ENCODE measurements around the gene SEC24B.
"Not testable (repeated sequence)": the region's sequence is repeated elsewhere in the genome, so short reads cannot be mapped to it uniquely, and the experiment has no call there.

SEC24B gene

DNA sequence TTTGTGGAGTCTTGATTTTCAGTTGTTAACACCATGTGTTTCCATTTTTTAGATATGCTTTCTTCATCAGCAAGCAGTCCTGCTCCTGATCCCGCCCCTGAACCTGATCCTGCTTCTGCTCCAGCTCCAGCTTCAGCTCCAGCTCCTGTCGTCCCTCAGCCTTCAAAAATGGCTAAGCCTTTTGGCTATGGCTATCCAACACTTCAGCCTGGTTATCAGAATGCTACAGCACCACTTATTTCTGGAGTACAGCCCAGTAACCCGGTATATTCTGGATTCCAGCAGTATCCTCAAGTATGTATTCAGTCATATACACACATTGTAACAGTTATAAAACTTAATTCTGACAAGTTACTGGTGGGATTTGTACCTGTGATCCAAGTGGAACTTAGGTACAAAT, 60.9 kb downstream of the SEC24B start:
- H3K9ac ChIP-seq (ENCODE audit: low read depth in 1 of 2, low read length in 2 of 2) = no peak overlapping the region
- H3K4me3 ChIP-seq (ENCODE audit: low read length in 2 of 2) = no peak overlapping the region
- no peak overlapping the region for H3K27ac ChIP-seq (ENCODE audit: low read depth in 2 of 2, low read length in 2 of 2)
- no peaks in the 10 kb centered on the region for H3K9me3 ChIP-seq (ENCODE audit: control insufficient read depth in 2 of 2, low read length in 2 of 2)
- no peaks in the 10 kb centered on the region for H3K27me3 ChIP-seq (ENCODE audit: control insufficient read depth in 2 of 2, insufficient read depth in 2 of 2, low read length in 2 of 2)
- no peaks in the 10 kb centered on the region for H3K4me1 ChIP-seq (ENCODE audit: control insufficient read depth in 2 of 2, insufficient read depth in 2 of 2, low read length in 2 of 2)
- H3K36me3 ChIP-seq (ENCODE audit: control insufficient read depth in 2 of 2, insufficient read depth in 2 of 2, low read length in 2 of 2) = peaks cover 31 to 38% of the 10 kb centered on the region in 2 donors

DNA sequence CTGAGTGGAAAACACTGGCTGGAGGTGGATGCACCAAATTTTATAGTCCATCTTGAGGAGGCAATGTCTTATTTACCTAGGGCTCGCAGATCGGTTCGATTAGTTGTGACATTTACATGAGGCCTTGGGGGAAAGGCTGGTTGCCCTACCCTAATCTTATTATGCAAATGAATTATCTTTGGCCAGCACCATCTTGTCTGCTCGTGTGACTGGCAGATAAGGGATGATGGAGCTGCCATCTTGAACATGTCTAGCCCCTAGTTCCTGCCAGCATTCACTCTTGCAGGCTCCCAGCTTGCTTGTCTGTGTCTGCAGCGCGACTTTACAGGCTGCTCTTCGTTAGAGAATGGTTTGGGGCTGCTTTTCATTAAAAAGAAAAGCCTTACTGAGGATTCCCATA, 61.9 kb downstream of the SEC24B start:
- Histone ChIP-seq H3K27ac (ENCODE audit: low read depth in 2 of 2, low read length in 2 of 2) (no peak overlapping the region), H3K36me3 (ENCODE audit: control insufficient read depth in 2 of 2, insufficient read depth in 2 of 2, low read length in 2 of 2) (peaks cover 36 to 47% of the 10 kb centered on the region in 2 donors), H3K4me1 (ENCODE audit: control insufficient read depth in 2 of 2, insufficient read depth in 2 of 2, low read length in 2 of 2) (no peaks in the 10 kb centered on the region), H3K9me3 (ENCODE audit: control insufficient read depth in 2 of 2, low read length in 2 of 2) (no peaks in the 10 kb centered on the region), H3K27me3 (ENCODE audit: control insufficient read depth in 2 of 2, insufficient read depth in 2 of 2, low read length in 2 of 2) (no peaks in the 10 kb centered on the region), H3K9ac (ENCODE audit: low read depth in 1 of 2, low read length in 2 of 2) (no peak overlapping the region), H3K4me3 (ENCODE audit: low read length in 2 of 2) (no peak overlapping the region)

DNA sequence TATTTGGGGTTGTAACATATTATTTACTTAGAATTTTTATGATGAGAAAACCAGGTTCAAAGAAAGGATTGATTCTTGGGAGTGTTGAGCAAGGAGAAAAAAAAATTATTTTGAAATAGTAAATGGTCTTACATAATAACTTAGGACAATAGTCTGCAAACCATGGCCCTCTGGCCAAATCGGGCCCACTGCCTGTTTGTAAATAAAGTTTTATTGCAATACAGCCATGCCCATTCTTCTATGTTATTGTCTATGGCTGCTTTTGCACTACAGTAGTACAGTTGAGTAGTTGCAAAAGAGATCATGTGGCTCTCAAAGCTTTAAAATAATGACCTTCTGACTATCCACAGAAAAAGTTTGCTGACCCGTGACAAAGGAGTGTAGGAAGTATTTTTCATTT, 63.3 kb downstream of the SEC24B start:
- Histone ChIP-seq H3K4me1 (ENCODE audit: control insufficient read depth in 2 of 2, insufficient read depth in 2 of 2, low read length in 2 of 2) (no peaks in the 10 kb centered on the region), H3K27ac (ENCODE audit: low read depth in 2 of 2, low read length in 2 of 2) (no peak overlapping the region), H3K9ac (ENCODE audit: low read depth in 1 of 2, low read length in 2 of 2) (no peak overlapping the region), H3K27me3 (ENCODE audit: control insufficient read depth in 2 of 2, insufficient read depth in 2 of 2, low read length in 2 of 2) (no peaks in the 10 kb centered on the region), H3K36me3 (ENCODE audit: control insufficient read depth in 2 of 2, insufficient read depth in 2 of 2, low read length in 2 of 2) (peaks cover 43 to 55% of the 10 kb centered on the region in 2 donors), H3K4me3 (ENCODE audit: low read length in 2 of 2) (no peak overlapping the region), H3K9me3 (ENCODE audit: control insufficient read depth in 2 of 2, low read length in 2 of 2) (no peaks in the 10 kb centered on the region)

GRCh38 chr4:109497511-109497910, 63.9 kb downstream of the SEC24B start:
- Histone ChIP-seq H3K36me3 (ENCODE audit: control insufficient read depth in 2 of 2, insufficient read depth in 2 of 2, low read length in 2 of 2) (peaks cover 49 to 56% of the 10 kb centered on the region in 2 donors), H3K9ac (ENCODE audit: low read depth in 1 of 2, low read length in 2 of 2) (no peak overlapping the region)

DNA sequence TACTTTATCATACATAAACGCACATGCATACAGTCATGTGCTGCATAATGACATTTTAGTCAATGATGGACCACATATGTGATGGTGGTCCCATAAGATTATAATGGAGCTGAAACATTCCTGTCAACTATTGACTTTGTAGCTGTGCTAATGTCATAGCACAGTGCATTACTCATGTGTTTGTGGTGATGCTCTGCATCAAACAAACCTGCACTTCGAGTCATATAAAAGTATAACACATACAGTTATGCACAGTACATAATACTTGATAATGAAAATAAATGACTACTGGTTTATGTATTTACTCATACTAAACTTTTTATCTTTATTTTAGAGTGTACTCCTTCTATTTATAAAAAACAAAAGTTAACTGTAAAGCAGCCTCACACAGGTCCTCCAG, 65.9 kb downstream of the SEC24B start:
- Histone ChIP-seq H3K4me3 (ENCODE audit: low read length in 2 of 2) (no peak overlapping the region), H3K9ac (ENCODE audit: low read depth in 1 of 2, low read length in 2 of 2) (no peak overlapping the region), H3K27me3 (ENCODE audit: control insufficient read depth in 2 of 2, insufficient read depth in 2 of 2, low read length in 2 of 2) (no peaks in the 10 kb centered on the region), H3K4me1 (ENCODE audit: control insufficient read depth in 2 of 2, insufficient read depth in 2 of 2, low read length in 2 of 2) (no peaks in the 10 kb centered on the region), H3K36me3 (ENCODE audit: control insufficient read depth in 2 of 2, insufficient read depth in 2 of 2, low read length in 2 of 2) (peaks cover 52% of the 10 kb centered on the region in 2 donors), H3K27ac (ENCODE audit: low read depth in 2 of 2, low read length in 2 of 2) (no peak overlapping the region), H3K9me3 (ENCODE audit: control insufficient read depth in 2 of 2, low read length in 2 of 2) (no peaks in the 10 kb centered on the region)

More at GRCh38 chr4:109497511-109497910, 63.9 kb downstream of the SEC24B start:
- Histone ChIP-seq H3K27ac (ENCODE audit: low read depth in 2 of 2, low read length in 2 of 2) (no peak overlapping the region), H3K27me3 (ENCODE audit: control insufficient read depth in 2 of 2, insufficient read depth in 2 of 2, low read length in 2 of 2) (no peaks in the 10 kb centered on the region), H3K4me1 (ENCODE audit: control insufficient read depth in 2 of 2, insufficient read depth in 2 of 2, low read length in 2 of 2) (no peaks in the 10 kb centered on the region), H3K4me3 (ENCODE audit: low read length in 2 of 2) (no peak overlapping the region), H3K9me3 (ENCODE audit: control insufficient read depth in 2 of 2, low read length in 2 of 2) (no peaks in the 10 kb centered on the region)

DNA sequence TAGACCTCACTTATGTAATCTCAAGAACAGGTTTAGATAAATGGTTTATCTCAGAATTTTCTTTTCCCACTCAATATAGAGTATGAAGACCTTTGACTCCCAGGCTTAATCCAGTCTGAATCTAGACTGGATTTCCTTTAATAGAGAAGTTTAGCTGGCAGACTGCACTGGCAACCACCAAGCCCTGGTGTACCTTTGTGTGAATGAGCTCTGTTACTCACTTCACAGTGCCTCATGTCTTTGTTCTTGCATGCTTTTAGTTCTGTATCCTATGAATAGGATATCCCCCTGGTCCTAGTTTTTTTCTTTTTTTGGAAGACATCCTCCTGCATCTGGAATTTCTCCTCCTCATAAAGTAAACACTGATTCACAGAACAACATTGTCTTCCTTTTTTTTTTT, 73.3 kb downstream of the SEC24B start:
- Histone ChIP-seq H3K36me3 (ENCODE audit: control insufficient read depth in 2 of 2, insufficient read depth in 2 of 2, low read length in 2 of 2) (peaks cover 30% of the 10 kb centered on the region in 2 donors), H3K9ac (ENCODE audit: low read depth in 1 of 2, low read length in 2 of 2) (no peak overlapping the region), H3K4me3 (ENCODE audit: low read length in 2 of 2) (no peak overlapping the region), H3K4me1 (ENCODE audit: control insufficient read depth in 2 of 2, insufficient read depth in 2 of 2, low read length in 2 of 2) (no peaks in the 10 kb centered on the region), H3K27me3 (ENCODE audit: control insufficient read depth in 2 of 2, insufficient read depth in 2 of 2, low read length in 2 of 2) (no peaks in the 10 kb centered on the region), H3K27ac (ENCODE audit: low read depth in 2 of 2, low read length in 2 of 2) (no peak overlapping the region), H3K9me3 (ENCODE audit: control insufficient read depth in 2 of 2, low read length in 2 of 2) (no peaks in the 10 kb centered on the region)

DNA sequence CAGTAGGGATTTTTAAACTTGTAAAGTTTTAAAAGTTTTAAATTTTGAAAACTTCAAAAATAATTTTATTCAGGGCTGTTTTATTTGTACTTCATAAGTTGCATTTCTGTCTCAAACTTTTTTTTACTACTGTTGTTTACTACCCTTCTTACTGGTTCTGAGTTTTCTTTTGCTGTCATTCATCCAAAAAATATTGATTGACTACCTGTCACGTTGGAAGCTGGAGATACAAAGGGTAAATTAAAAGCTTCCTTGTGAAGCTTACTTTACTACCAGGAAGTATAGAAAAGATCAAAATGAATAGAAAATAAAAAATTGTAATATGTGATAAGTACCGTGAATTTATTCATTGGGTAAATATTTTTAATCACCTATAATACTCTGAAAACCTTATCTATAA, 77.1 kb downstream of the SEC24B start:
- Histone ChIP-seq H3K27ac (ENCODE audit: low read depth in 2 of 2, low read length in 2 of 2) (no peak overlapping the region), H3K9me3 (ENCODE audit: control insufficient read depth in 2 of 2, low read length in 2 of 2) (no peaks in the 10 kb centered on the region), H3K27me3 (ENCODE audit: control insufficient read depth in 2 of 2, insufficient read depth in 2 of 2, low read length in 2 of 2) (no peaks in the 10 kb centered on the region), H3K9ac (ENCODE audit: low read depth in 1 of 2, low read length in 2 of 2) (no peak overlapping the region), H3K4me3 (ENCODE audit: low read length in 2 of 2) (no peak overlapping the region), H3K4me1 (ENCODE audit: control insufficient read depth in 2 of 2, insufficient read depth in 2 of 2, low read length in 2 of 2) (no peaks in the 10 kb centered on the region), H3K36me3 (ENCODE audit: control insufficient read depth in 2 of 2, insufficient read depth in 2 of 2, low read length in 2 of 2) (peaks cover 19 to 28% of the 10 kb centered on the region in 2 donors)

GRCh38 chr4:109511414-109511813, 77.8 kb downstream of the SEC24B start:
- Histone ChIP-seq H3K9me3 (ENCODE audit: control insufficient read depth in 2 of 2, low read length in 2 of 2) (no peaks in the 10 kb centered on the region), H3K27me3 (ENCODE audit: control insufficient read depth in 2 of 2, insufficient read depth in 2 of 2, low read length in 2 of 2) (no peaks in the 10 kb centered on the region), H3K36me3 (ENCODE audit: control insufficient read depth in 2 of 2, insufficient read depth in 2 of 2, low read length in 2 of 2) (peaks cover 21 to 26% of the 10 kb centered on the region in 2 donors), H3K27ac (ENCODE audit: low read depth in 2 of 2, low read length in 2 of 2) (no peak overlapping the region), H3K9ac (ENCODE audit: low read depth in 1 of 2, low read length in 2 of 2) (no peak overlapping the region), H3K4me1 (ENCODE audit: control insufficient read depth in 2 of 2, insufficient read depth in 2 of 2, low read length in 2 of 2) (no peaks in the 10 kb centered on the region), H3K4me3 (ENCODE audit: low read length in 2 of 2) (no peak overlapping the region)

GRCh38 chr4:109513368-109513767, 79.8 kb downstream of the SEC24B start:
- not testable (repeated sequence) for H3K9me3 ChIP-seq (ENCODE audit: control insufficient read depth in 2 of 2, low read length in 2 of 2); H3K27ac ChIP-seq (ENCODE audit: low read depth in 2 of 2, low read length in 2 of 2); H3K4me1 ChIP-seq (ENCODE audit: control insufficient read depth in 2 of 2, insufficient read depth in 2 of 2, low read length in 2 of 2); H3K27me3 ChIP-seq (ENCODE audit: control insufficient read depth in 2 of 2, insufficient read depth in 2 of 2, low read length in 2 of 2); H3K9ac ChIP-seq (ENCODE audit: low read depth in 1 of 2, low read length in 2 of 2); H3K4me3 ChIP-seq (ENCODE audit: low read length in 2 of 2)
- H3K36me3 ChIP-seq (ENCODE audit: control insufficient read depth in 2 of 2, insufficient read depth in 2 of 2, low read length in 2 of 2) = peaks cover 21 to 29% of the 10 kb centered on the region in 2 donors

GRCh38 chr4:109532182-109532581, 98.6 kb downstream of the SEC24B start:
- H3K27ac ChIP-seq (ENCODE audit: low read depth in 2 of 2, low read length in 2 of 2) = no peak overlapping the region
- H3K4me1 ChIP-seq (ENCODE audit: control insufficient read depth in 2 of 2, insufficient read depth in 2 of 2, low read length in 2 of 2) = no peaks in the 10 kb centered on the region
- H3K27me3 ChIP-seq (ENCODE audit: control insufficient read depth in 2 of 2, insufficient read depth in 2 of 2, low read length in 2 of 2) = no peaks in the 10 kb centered on the region
- H3K9me3 ChIP-seq (ENCODE audit: control insufficient read depth in 2 of 2, low read length in 2 of 2) = no peaks in the 10 kb centered on the region
- no peak overlapping the region for H3K9ac ChIP-seq (ENCODE audit: low read depth in 1 of 2, low read length in 2 of 2)
- no peak overlapping the region for H3K4me3 ChIP-seq (ENCODE audit: low read length in 2 of 2)
- peaks cover 63 to 68% of the 10 kb centered on the region in 2 donors for H3K36me3 ChIP-seq (ENCODE audit: control insufficient read depth in 2 of 2, insufficient read depth in 2 of 2, low read length in 2 of 2)

DNA sequence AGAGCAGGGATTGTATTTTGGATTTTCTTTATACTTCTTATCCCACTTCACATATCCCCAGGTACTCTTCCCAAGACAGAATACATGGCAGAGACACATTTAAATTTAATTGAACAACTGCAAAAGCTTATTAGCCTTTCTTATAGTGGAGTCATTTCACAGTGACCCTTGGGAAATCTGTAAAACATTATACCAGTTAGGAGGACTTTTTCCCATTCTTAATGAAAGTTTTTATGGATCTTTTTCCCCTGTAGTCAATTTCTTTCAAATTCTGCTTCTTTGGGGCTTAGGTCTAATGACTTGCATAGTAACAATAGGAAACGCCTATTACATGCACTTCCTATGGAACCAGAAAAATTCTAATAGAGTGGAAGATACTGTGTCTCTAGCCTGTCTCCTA, 111.8 kb downstream of the SEC24B start:
- Histone ChIP-seq H3K4me3 (ENCODE audit: low read length in 2 of 2) (no peak overlapping the region), H3K27ac (ENCODE audit: low read depth in 2 of 2, low read length in 2 of 2) (no peak overlapping the region), H3K4me1 (ENCODE audit: control insufficient read depth in 2 of 2, insufficient read depth in 2 of 2, low read length in 2 of 2) (no peaks in the 10 kb centered on the region), H3K9ac (ENCODE audit: low read depth in 1 of 2, low read length in 2 of 2) (no peak overlapping the region), H3K9me3 (ENCODE audit: control insufficient read depth in 2 of 2, low read length in 2 of 2) (no peaks in the 10 kb centered on the region), H3K36me3 (ENCODE audit: control insufficient read depth in 2 of 2, insufficient read depth in 2 of 2, low read length in 2 of 2) (peaks cover 16 to 25% of the 10 kb centered on the region in 2 donors), H3K27me3 (ENCODE audit: control insufficient read depth in 2 of 2, insufficient read depth in 2 of 2, low read length in 2 of 2) (no peaks in the 10 kb centered on the region)

Data from mucosa of rectum (tissue), 2 donors.